Hypothalamus (tissue), 51 donors: Measurements from ENCODE around the gene NEDD9.

ENCODE experiments used
- DNase-seq, 51 donors: peaks; one replicate each; lab custom pipeline; 2025; lab: John Stamatoyannopoulos, UW

The NEDD9 gene, protein sequence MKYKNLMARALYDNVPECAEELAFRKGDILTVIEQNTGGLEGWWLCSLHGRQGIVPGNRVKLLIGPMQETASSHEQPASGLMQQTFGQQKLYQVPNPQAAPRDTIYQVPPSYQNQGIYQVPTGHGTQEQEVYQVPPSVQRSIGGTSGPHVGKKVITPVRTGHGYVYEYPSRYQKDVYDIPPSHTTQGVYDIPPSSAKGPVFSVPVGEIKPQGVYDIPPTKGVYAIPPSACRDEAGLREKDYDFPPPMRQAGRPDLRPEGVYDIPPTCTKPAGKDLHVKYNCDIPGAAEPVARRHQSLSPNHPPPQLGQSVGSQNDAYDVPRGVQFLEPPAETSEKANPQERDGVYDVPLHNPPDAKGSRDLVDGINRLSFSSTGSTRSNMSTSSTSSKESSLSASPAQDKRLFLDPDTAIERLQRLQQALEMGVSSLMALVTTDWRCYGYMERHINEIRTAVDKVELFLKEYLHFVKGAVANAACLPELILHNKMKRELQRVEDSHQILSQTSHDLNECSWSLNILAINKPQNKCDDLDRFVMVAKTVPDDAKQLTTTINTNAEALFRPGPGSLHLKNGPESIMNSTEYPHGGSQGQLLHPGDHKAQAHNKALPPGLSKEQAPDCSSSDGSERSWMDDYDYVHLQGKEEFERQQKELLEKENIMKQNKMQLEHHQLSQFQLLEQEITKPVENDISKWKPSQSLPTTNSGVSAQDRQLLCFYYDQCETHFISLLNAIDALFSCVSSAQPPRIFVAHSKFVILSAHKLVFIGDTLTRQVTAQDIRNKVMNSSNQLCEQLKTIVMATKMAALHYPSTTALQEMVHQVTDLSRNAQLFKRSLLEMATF

DNA sequence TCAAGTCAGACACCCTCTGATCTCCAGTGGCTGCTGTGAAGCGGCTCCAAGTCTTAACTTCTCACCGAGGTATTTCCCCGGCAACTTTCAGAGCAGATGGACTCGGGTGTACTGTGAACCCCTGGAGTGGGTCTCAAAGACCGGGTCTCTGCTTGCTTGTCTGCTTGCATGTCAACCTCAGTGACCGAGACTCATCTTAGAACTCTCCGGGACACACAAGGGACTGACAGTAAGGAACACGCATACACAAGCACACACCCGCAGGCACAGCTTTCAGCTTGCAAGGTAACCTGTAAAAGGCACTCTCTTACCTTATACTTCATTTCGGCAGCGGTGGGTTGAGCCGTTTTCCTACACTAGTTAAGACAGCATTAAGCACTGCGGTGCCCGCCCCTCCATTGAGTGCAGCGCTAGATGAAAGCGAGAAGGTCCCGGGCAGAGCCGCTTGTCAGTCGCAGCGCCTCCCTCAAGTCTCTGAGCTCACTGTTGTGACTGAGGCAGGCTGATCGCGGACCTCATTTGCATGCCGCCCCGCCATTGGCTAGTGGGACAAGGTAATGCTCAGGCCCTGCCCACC, at the start of gene NEDD9:
TSS of gene NEDD9 (minus strand) at position 476 of the 577 bp plus-strand sequence. CDS start at position 323, 153 bp downstream.
- peak; percentile 25 to 95 (median 84) for DNase-seq

DNA sequence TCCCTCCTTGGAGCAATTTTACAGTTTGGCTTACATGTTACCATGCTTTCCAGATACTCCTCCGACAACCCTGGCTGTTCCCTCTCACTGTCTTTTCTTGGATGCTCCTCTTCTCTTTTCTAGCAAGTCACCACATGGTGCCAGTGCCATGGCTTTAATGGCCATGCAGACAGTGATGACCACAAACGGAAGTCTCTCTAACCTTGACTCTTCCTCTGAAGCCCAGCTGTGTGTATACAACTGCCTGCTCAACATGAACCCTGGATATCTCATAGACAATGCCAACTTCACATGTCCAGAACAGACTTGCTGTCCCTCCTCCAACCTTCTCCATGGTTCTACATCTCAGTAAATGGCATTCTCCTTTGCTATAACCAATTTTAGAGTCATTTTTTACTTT, 49.8 kb upstream of the NEDD9 start:
- no peak for DNase-seq

DNA sequence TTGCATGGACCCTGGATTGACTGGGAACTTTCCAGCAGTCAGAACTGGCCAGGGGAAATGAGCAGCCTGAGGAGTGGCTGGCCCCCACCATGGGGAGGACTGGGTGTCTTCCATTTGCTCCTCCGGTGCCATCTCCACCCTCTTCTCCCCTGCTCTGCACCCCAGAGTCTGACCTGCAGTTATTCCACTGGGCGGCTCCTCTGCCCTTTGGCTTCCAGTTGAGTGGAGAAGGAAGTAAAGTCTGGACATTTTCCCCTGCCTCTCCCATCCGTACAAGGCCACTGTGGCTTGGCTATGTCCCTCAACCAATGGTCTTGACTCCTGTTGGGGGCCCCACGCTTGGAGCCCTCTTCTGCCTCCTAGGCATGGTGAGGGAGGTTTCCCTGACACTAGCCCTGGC, 47.9 kb upstream of the NEDD9 start:
- DNase-seq: no peak

DNA sequence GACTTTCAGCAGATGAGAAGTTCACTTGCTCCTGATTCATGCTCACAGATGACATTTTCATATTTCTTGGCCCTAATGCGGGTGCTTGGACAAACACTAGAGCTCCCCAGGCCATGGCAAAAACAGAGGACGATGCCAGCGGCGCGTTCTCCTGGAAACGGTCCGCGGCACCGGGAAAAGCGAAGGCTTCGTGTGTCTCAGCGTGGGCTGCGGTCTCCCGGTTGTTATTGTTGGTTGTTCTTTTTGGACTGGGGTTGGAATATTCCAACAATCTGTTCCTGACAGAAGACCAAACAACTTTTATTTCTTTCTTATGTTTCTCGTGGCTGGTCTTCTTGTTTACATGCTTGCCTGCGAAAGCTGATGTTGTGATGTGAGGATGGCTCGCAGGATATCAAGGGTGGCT, 46.8 kb upstream of the NEDD9 start:
- no peak for DNase-seq

DNA sequence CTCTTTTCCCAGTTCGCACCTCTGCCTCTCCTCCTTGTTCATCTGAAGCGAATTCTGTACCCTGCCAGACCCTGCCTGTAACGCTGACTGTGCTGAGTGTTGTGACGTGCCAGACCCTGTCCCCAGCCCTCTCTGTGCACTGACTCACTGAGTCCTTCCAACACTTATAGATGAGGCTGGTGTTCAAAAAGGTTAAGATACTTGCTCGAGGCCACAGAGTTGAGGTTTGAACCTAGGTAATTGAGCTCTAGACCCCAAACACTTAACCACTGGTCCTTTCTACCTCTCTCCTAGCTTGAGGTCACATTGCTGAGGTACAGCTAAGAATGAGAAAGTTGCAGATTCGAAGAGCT, 45.7 kb upstream of the NEDD9 start:
- DNase-seq: no peak

DNA sequence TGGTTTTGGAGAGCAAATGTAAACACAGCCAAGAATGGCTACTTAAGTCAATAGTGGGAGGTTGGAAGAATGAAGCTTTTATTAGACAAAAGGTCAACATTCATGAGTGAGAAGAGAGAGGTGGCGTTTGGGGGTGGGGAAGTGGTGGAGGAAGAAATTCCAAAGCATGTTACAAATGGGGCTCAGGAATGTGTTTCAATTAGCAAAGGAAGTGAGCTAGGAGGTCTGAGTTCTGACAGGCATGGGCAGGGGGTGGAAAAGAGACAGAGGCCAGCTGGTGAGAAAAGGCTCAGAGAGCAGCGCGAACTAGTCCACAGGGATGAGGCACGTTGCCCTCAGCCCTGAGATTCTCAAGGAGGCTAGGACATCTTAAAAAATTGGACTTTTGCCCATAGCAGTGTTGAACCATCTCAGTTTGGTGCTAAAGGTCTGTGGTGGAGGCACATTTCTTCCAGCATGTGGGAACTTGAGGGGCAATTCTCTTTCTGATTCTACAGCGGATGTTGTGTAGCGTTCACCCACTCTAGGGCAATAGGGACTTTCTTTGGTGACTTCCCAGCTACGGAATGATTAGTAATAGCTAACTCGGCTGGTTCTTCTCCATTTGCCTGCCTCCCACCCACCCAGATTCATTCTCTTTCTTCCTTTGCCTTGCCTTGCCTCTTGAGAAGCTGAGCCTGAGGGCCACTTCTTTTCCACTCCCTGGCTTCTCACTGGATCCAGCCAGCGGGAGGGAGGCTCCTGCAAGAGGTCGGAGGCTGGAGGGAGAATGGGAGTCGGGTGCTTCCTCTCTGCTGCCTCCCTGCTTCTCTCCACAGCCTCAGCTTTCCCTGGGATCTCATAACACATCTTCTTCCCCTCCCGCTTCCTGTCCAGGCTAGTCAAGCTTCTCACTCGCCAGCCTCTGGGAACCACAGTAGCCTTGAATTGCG, 45.1 kb upstream of the NEDD9 start:
- DNase-seq: no peak

DNA sequence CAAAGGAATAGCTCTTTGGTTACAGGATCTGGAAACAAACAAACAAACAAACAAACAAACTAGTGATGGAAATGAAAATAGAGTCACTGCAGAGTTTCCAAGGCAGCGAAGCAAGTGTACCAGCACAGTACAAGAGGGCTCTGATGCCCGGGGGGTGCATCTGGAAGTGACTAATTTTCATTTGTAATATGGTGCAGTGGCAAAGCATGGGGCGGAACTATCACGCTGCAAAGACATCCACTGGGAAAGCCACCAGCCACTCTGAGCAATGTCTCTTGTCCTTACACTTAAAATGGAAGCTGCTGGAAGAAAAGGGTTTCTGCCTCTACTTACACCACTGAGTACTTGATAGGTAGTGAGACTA, 44.4 kb upstream of the NEDD9 start:
- no peak for DNase-seq

DNA sequence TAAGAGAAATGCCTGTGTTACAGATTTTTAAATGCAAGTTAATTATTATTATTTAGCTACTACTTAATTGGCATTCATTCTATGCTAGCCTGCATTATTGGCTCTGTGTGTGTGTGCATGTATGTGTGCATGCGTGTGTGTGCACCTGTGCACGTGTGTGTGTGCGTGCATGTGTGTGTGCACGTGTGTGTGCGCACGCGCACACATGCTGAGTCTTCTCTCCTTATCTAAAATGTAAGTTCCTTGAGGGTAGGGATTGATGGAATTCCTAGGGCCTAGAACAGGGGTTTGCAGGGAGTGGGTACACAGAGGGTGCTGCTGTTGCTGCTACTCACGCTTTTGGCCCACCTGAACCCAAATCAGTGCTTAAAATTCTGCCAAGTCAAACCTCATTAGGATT, 43.8 kb upstream of the NEDD9 start:
- DNase-seq: no peak

DNA sequence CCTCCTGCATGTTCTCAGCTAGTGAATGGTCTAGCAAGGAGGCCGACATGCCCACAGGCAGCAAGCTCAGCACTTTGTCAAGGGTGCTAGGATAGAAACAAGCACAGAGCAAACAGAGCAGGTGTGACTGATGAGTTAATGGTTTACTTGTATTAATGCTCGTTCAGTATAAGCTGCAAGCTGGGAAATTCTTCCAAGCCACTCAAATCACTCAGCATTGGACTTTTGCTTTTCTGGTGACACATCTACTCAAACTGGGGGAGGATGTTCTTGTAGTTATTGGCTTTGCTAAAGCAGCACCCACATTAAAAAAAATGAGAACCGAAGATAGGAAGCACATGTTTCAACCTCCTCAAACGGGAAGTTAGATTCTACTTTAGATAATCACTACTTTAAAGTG, 43.1 kb upstream of the NEDD9 start:
- DNase-seq: no peak

DNA sequence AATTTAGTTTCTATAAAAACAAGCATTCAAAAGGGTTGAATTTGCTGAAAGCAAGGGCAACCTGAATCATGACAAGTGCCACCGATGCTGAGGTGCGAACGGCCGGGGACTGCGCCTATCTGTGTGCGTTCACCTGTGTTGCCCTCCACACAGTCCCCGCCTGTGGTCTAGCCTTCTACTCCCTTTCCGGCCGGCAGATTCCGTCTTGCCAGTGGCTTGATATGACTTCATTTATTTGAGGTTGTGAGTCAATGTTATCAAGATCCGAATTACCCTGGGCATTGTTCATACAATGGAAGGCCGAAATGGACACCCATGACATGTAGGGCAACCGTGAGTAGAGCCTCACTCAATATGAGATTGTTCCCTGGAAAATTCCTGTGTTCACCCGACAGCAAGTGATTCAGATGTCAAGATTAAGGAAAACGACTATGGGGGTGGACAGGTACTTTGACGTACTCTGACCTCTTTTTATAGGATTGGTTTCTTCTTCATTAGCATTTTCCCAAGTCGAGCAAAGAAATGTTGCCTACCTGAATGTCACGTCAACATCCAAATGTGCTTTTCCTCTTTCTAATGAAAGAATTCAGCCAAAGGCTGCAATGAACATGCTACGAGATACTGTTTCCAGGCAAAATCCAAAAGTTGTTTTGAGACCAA, 41.1 kb upstream of the NEDD9 start:
- DNase-seq: no peak

DNA sequence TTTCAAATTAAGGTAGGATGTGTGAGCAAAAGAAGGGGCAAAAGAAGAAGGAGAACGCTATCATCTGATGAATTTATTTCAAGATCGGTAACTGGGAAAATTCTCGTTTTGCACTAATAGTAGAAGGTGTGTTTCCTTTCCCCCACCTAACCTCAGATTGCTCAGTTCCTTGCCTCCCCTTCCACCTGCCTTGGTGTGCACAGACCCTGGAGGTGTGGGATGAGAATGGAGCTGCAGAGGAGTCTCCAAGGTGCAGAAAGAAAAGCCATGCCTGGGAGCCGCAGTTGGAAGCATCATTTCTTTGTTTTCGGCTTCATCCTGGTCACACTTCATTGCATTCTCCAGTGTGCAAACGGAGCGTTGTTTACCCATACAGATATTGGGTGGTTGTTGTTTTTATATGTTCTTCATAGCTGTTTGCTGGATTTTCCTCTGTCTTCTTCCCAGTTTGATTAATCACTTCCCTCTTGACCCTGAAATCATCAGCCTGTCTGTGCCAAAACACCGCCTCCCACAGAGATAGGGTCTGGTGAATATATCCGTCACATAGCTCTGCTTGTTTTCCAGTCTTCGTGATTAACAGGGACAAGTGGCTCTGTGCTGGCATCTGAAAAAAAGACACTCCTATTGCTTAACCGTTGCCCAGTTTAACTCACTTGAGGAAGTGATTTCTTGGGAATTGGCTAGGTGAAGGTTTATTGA, 40.2 kb upstream of the NEDD9 start:
- DNase-seq: no peak

DNA sequence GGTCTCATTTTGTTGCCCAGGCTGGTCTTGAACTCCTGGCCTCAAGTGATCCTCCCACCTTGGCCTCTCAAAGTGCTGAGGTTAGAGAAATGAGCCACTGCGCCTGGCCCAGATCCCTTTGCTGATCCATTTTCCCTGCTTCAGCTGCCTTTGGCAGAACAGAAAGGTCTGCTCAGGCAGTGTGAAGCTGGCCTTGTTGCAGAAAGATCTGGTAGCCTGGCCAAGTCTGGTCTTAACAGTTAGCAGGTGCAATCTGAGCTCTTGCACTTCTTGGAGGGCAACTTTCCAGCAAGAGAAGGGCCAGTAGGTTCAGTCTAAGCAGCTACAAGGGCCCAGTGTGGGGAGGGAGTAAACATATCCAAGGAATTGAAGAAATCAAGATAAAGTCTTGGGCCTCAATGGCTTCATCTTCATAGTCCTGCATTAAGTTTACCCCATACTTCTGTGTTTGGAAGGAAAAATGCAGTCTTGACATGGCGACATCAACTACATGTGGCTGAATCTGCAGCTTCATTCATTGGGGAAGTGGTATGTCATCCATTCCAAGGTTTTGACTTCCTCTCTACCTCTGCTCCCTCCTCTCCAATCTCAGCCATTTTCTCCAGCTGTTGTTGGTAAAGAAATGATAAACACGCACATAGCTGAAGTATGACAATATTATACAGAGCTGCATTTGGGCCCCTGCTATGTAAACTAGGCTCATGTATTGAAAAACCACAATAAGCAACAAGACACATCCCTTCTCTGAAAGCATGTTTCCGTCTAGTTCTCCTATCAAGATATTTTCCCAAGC, 39.0 kb upstream of the NEDD9 start:
- no peak for DNase-seq

DNA sequence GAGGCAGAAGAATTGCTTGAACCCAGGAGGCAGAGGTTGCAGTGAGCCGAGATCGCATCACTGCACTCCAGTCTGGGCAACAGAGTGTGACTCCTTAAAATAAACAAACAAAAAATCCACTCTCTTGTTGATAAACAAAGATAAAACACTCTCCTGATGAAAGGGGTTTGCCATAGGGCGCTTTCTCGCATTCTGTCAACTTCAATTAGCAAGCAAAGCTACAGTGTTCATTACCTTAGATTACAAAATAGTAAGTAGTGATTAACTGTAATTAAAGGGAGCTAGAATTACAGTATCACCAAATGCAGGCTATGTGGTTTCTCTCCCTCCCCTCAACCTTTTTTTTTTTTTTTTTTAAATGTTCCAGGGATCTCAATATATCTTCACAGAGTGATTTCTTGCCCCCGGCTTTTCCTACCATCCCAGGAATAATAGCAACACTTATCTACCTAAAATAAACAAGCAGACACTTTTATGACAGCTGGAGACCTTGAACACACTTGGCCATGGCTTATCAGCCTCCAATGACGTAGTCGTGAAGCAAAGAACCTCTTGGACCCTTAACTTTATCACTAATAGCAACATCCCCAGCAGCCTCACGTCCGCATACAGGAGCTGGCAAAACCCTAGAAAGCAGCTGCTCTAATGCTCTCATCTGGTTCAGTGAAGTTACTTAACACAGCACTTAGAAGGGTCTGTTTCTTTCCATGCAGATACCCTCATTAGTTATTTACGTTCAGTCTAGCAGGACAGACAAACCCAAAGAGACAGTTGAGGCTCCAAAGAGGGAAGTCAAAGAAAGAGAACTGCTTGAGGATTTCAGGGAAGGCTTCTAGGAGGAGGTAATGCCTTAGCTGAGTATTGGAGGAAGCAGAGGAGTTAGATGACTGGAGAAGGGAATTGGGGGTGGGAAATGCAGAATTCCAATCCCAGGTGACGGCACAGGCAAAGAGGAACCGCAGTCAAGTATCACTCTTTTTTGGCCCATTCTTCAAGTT, 37.9 kb upstream of the NEDD9 start:
- DNase-seq: no peak

DNA sequence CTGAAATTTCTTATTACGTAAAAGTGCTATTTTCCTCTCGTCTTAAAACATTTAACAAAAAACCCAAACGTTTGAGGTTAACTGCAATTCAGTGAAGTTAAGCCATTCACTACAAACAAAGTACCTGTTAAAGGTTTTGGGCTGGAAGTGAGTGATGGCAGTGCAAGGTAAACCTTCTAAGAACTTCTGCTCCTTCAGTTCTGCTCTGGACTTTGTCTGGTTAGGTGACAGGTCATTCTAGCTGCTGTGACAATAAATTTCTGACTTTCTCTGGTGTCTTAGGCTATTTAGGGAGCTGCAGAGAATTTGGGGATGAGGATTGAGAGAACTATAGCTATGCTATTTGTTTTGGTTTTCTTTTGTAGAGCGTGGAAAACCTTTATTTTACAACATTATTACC, 36.5 kb upstream of the NEDD9 start:
- DNase-seq: no peak

DNA sequence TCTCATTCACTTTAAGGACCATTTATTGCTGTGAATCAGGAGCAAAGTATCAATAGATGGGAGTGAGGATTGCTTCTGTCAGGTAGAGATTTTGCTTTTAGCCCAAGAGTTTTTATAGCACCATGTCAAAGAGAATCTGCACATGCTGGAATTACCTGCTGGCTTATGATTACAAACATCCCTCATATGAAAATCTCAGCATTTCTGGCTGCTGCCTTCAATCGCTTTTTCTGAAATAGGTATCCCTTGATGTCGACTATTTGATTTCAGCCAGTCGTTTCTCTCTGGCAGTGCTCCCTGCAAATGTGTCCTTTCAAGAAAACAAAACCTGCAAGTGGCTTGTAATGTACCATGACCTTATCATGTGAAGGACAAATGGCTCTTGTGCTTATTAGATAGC, 34.5 kb upstream of the NEDD9 start:
- no peak for DNase-seq

DNA sequence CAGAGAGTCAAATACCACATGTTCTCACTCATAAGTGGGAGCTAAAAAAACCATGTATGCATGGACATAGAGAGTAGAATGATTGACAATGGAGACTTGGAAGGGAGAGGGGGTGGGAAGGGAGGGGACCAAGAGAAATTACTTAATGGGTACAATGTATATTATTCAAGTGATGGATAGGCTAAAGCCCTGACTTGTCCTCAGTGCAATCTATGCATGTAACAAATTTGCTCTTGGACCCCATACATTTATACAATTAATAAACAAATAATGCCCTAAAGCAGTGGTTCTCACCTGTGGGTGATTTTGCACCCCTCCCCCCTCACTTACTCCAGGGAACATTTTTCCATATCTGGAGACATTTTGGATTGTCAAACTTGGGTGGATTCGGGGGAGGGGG, 33.5 kb upstream of the NEDD9 start:
- no peak for DNase-seq

DNA sequence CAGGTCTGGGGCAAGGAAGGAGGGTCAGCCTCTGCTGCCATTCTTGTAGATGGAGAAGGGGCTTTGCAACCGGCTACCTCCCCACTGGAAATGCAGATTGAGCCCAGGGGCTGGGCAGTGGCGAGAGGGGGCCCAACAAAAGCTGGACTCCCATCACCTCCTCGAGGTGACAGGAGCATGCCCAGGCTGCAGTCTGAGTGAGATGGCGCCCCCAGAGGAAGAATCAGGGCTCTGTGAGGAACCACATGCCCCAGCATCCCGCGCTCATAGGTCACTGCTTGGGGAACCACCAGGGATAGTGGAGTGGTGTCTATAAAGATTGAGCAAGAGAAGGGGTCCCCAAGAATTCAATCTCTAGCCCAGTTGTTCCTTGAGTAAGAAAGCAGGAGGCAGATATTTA, 31.6 kb upstream of the NEDD9 start:
- no peak for DNase-seq
